HG03442 (cell line): ENCODE measurements around the gene SGCB.

Source experiments
- ATAC-seq: cut with Tn5 transposase; IDR thresholded peaks from one replicate; pipeline ENCODE4 v1.9.1; 2021; ENCODE audit warnings: mild to moderate bottlenecking, moderate library complexity; ENCODE audit not compliant: unreplicated experiment

SGCB gene

DNA sequence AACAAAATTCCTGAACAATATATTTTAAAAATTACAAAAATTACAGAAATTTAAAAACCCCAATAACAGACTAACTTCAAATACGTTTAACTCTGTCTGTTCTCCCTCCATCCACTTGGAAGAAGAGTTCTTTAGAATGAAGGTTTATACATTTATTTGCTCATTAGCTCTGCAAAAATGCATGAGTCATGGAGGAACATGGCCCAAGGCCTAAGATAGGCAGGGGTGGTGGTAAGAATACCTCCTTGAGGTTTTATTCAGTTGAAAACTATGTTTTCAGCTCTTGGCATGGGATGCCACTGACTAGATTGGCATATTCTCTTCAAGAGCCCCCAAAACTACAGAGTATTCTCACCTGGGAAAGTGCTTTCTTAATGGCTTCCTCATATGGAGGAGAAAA lies 9.1 kb downstream of the SGCB start:
- ATAC-seq: no peak

DNA sequence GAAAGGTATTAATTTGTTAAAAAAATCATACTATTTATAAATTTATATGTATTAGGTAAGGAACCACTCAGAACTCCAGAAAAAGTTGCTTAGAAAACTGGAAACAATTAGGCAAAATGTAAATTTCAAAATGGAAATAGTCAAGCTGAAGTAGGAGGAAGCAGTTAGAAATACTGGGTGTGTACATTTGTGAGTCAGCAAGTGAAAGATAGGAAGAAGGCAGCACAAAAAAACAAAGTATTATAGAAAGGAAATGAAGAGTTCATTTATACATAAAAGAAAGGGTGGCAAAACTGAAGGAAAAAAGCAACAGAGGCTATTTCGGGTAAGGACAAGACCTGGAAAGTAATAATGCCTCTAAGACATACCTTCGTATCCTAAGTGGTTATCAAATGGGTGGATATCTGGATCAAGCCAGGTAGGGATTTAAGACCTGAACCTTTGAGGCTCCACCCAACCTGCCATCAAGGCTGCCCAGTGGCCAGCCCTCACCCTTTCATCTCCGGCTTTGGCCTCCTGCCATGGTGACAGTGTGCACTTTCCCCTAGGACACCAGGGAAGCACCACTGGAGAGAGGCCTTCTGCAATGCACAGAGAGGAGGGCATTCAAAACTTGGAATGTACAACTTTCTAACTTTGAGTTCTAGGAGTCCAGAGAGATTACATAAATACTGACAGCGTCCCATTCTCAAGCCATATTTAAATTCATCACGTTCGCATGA lies 18.0 kb downstream of the SGCB start, which contains the start of gene LRRC66:
LRRC66 (minus strand) TSS at position 428 of the 722 bp plus-strand sequence. CDS start 2,750 bp downstream, outside the sequence.
- no peak for ATAC-seq

DNA sequence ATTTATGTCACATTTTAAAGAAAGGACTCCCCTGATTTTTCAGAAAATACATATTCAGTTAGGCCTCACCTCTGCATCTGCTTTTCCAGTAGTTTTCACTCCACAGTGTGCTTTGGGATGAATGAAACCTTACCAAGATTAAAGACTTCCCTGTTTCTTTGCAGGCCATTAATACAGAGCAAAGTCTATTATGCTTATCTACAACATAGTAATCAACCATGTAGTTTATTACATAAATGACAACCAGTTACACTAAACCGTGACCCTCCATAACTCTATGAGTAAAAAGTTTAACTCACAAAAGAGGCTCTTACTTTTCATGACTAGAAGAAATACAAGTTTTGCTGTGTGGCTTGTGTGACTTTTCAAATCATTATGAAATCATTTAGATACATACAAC lies 20.3 kb downstream of the SGCB start:
- no peak for ATAC-seq

DNA sequence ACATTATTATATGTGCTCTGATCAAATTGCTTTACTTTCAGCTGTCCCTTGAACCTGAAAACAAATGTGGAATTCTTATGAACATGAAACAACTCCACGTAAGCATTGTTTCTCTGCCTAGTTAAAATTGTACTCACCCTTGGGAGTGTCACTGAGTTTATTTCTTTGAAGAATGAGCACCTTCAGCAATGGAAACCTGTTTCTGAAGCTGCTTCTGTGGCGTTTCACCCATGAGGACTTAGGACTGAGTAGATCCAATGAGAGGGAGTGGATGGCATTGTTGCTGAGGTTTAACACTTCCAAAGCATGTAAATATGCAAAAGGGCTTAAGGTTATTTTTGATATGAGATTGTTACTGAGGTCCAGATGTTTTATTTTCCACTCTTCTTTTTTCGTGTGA lies 21.1 kb downstream of the SGCB start:
- ATAC-seq: no peak

DNA sequence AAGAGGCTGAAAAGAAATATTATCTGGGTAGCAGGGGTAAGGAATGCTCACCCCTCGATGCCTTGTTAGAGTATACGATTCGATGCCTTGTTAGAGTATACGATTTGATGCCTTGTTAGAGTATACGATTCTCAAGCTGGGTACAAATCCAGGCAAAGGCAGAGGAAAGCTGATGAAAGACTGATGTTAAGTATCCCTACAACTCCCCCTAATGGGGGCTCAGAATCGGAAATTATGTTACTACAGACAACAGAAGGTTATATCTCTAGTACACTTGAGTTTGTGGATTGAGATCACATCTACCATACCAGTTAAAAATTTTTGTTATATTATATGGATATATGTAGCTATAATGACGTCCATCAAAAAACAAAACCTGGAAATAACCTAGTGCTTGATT lies 22.7 kb downstream of the SGCB start:
- ATAC-seq: no peak

DNA sequence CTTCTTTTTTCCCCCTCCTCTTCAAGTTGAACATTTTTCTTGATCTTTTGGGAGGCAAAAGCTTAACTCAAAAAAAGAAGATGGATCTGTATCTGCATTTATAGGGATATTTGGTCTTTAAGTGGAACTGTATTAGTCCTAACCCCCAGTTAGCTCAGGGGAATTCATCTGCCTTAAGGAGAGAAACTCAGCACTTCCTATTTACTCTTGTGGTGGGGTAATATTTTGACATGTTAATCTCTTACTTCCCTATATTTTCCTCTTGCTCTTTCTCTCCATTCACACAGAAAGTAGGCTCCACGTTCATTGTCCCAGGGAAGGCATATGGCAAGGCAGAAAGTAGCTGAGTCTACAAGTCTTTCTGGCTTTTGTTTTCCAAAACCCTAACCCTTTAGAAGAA lies 23.2 kb downstream of the SGCB start:
- ATAC-seq: no peak

DNA sequence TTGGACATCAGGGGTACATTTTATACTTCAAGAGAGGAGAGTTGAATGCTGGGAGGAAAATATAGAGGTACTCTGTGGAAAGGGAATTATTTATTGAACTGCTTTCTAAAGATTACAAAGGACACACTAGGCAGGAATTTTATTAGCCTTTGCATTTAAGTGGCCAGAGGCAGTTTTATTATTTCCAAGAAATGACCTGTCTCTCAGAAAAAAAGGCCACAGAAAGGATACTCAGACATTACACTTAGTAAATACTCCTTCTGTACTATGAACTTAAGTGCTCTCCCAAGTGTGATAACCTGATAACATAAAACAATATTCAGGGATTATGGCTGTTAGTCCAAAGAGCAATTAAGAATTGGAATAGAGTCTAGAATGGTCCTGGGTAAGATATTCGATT lies 25.4 kb downstream of the SGCB start:
- ATAC-seq: no peak

DNA sequence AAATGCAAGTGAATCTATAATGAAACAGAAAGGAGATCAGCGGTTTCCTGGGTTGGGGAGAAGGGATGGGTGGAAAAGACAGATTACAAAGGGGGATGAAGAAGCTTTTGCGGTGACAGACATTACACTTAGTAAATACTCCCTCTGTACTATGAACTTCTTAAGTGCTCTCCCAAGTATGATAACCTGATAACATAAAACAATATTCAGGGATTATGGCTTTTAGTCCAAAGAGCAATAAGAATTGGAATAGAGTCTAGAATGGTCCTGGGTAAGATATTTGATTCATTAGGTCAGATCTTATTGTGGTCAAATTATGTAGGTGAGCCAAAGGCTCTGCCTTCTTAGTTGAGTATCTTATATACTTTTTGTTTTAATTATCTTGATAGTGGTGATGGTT lies 27.1 kb downstream of the SGCB start:
- no peak for ATAC-seq

DNA sequence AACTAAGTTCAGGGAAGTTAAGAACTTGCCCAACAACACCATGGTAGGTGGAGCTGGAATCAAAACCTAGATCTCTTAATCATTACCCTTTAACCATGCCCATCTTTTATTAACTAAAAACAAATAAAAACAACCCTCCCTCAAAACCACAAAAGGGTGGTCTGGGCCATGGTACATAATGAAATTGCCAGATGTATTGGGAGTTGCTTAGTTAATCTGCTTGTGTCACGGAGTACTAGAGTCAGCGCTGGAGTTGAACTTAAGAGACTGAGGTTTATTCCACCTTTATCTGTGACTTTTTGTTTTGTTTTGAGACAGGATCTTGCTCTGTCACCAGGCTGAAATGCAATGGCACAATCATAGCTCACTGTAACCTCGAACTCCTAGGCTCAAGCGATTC lies 31.2 kb downstream of the SGCB start:
- no peak for ATAC-seq

DNA sequence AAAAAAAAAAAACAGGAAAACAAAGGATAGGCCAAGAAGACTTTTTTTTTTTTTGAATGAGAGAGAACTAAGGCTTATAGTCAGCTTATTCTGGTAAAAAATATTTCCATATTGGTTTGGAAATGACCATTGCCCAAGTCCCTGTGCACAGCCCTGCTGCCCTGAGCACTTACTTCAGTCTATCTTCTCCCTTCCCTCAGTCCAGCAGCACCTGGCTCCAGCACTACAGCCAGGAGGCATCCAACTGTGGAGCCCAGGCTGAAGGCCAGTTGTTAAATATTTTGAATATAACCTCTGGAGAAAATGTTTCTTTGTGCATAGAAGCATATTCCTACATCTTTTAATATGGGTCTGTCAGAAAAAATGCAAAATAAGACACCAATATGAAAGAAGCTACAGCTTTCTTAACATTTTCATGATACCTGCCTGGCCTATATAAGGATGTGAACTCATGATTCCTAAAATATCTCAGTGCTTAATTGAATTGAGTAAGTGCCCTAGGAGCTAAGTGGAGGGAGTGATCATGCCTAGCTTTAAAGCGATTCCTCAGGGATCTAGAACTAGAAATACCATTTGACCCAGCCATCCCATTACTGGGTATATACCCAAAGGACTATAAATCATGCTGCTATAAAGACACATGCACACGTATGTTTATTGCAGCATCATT lies 32.4 kb downstream of the SGCB start:
- no peak for ATAC-seq

DNA sequence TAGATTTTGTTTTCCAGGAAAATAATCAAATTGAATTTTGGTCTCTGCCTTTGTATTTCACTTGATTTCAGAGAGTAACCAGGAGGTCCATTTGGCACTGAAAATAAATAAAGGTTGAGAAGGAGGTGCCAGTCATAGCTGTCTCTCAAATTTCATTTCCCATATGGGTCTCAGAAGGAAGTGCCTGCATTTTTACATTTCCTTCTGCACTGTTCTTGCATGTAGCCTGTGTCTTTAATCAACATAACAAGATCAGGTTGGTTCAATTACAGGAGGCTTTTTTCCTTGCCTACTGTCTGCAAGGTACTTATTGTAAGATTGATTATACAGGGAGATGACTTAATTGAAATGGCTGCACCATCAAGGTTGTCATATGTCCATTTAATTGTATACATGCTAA lies 33.7 kb downstream of the SGCB start:
- no peak for ATAC-seq

DNA sequence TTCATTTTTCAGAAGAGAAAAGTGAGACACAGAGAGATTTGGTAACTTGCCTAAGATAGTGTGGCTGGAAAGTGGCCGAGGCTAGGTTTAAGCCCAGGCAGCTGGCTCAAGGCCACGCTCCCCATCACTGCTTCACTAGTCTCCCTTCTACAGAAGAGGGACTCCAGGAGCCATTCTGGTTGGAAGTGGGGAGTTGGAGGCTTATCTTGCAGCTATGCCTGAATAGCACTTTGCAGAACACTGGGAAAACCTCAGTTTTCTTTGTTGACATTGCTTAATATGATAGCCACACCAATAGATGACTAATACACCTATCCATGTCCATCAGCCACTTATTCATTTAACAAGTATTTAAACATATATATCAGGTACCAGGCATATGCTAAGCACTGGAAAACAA lies 36.5 kb downstream of the SGCB start:
- ATAC-seq: no peak

DNA sequence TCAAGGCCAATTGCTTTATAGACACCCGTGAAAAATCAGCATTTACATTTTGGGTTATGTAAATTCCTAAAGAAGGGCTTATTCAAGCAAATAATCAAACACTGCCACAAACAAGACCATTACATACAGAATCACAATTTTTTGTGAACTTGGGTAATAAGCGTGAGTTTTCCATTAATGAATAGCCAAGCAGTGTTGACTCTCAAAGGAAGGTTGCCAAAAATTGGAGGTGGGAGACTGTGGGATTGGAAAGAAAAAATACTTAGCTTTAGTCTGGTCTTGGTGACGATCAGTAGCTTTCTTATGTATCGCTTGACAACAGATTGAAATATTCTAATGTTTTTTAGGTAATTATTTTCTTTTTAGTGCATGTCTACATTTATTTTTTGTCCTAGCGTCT lies 38.8 kb downstream of the SGCB start:
- ATAC-seq: no peak

DNA sequence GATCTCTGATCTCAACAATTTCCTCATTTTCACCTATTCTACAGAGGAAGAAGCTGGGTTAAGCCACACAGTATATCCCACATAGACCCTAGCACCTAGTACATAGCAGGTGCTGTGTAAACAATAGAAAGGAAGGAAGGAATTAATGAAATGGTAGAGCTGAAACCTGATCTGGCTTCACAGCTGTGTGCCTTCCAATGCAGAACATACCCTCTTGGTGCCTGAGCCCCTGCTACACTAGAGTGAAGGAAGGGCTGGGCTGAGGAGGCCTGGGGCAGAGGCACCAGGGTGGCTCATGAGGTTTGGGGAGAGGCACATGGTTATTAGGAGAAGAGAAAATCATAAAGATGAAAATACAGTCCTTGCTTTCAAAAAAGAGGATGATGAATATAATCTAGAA lies 39.3 kb downstream of the SGCB start:
- no peak for ATAC-seq

DNA sequence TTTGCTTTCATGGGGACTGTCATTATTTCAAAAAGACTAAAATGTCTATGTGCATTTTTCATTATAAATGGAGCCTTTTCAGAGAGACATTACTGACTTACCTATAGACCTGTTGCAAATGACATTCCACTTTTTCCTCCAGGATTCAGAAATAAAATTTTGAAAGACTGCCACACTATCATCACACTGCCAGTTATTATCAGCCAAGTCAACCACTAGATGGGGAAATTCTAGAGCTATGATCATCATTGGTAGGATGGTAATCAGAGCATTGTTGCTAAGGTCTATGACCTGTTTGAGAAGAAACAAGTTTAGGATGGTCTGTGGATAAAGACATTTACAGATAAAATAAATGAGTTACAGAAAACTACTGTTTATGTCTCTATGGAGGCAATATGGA lies 40.5 kb downstream of the SGCB start:
- ATAC-seq: no peak

DNA sequence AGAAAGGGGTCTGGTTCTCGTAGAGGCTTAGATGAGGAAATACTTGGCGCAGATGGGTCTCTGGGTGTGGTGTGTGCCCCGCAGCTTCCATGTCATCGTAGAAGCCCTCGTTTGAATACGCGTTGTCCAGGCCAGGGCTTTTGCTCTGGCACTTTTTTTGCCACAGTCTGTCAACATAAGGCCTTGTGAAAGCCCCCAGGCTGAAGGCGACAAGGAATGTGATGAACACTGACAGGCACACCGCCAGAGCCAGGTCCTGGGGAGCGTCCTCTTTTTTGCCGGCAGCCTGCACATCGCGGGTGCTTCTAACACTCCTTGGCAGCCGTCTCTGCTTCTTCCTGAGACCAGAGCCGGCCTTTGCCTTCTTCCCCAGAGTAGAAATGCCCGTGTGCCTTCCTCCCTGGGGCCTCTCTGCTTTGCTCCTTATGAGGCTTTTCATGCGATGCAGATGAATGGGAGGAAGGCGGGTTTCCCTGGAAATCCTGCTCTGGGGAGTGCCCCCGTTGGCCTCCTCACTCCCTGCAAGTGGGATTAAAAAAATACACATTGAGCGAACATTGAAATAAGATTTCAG lies 42.4 kb downstream of the SGCB start:
- no peak for ATAC-seq
